Heart right ventricle (tissue), 16 donors: ENCODE data around the gene SYCE3. TPM values are rescaled to one million over a fixed set of nuclear protein-coding genes. Genes with fewer than 3 reads are reported as not detected.
"Not testable (repeated sequence)": the region's sequence is repeated elsewhere in the genome, so short reads cannot be mapped to it uniquely, and the experiment has no call there.

Experiments used
- ATAC-seq, 8 donors: fragments of 200-7000 bp; cut with Tn5 transposase; one replicate each; pipeline ENCODE4 v1.9.1; 2020; ENCODE audit warnings: mild to moderate bottlenecking in 8 of 8, moderate library complexity in 8 of 8, moderate number of reproducible peaks in 1 of 8
- DNase-seq, 2 donors: peaks; one replicate each; pipeline ENCODE4 v3.0.0-alpha.2; 2020
- H3K27ac ChIP-seq, 10 donors: fragments of 200-600 bp; sonication (generic) in 2 of 10; one replicate each; pipeline versions ENCODE4 v1.5.0 to v1.8.0; 2020 to 2022; ENCODE audit warnings: mild to moderate bottlenecking in 3 of 10
- H3K27me3 ChIP-seq, 7 donors: fragments of 200-600 bp; one replicate each; pipeline ENCODE4 v1.8.0; 2021 to 2022; ENCODE audit warnings: mild to moderate bottlenecking in 2 of 7
- H3K36me3 ChIP-seq, 9 donors: fragments of 200-600 bp; sonication (generic) in 1 of 9; one replicate each; pipeline versions ENCODE4 v1.5.0 to v1.8.0; 2020 to 2022; ENCODE audit warnings: mild to moderate bottlenecking in 2 of 9
- H3K4me1 ChIP-seq, 9 donors: fragments of 200-600 bp; sonication (generic) in 1 of 9; one replicate each; pipeline versions ENCODE4 v1.5.0 to v1.8.0; 2020 to 2022; ENCODE audit warnings: mild to moderate bottlenecking in 4 of 9
- H3K4me3 ChIP-seq, 10 donors: fragments of 200-600 bp; sonication (generic) in 2 of 10; one replicate each; pipeline versions ENCODE4 v1.5.0 to v1.8.0; 2020 to 2022; ENCODE audit warnings: mild to moderate bottlenecking in 7 of 10, moderate library complexity in 2 of 10
- H3K9me3 ChIP-seq, 11 donors: fragments of 200-600 bp in 10 of 11; sonication (generic) in 2 of 11; one replicate each; pipeline versions ENCODE4 v1.5.0 to v1.8.0; 2013 to 2022; ENCODE audit warnings: mild to moderate bottlenecking in 2 of 11, control low read depth in 1 of 11, moderate library complexity in 1 of 11
- CTCF ChIP-seq, 9 donors: fragments of 200-600 bp; sonication (generic) in 2 of 9; IDR thresholded peaks; one replicate each; pipeline versions ENCODE4 v1.5.0 to v1.8.0; 2021 to 2022; ENCODE audit warnings: antibody characterized with exemption in 9 of 9, mild to moderate bottlenecking in 5 of 9, moderate library complexity in 1 of 9
- WGBS, 2 donors: extraction: QIAGEN DNeasy Blood & Tissue Kit; methylation state at CpG; one replicate each; pipeline ENCODE4 v1.1.7; 2013; ENCODE audit warnings: inconsistent platforms in 1 of 2; 5-methylcytosine and 5-hydroxymethylcytosine counted together
- intact Hi-C, 10 donors: fragments of 100-400 bp; cut with DNase I; formaldehyde crosslinking; loops; one replicate each; pipeline versions ENCODE4 v1.11.1 to v1.14.2; 2022
- polyA plus RNA-seq, 2 donors: library from polyadenylated mRNA; stranded (reverse); fragments of 200-250 nt; gene quantifications; one replicate each; pipeline ENCODE4 v1.2.3, GENCODE V29; 2013
- total RNA-seq, 10 donors: library from RNA; stranded (reverse); fragmentation: NEBNext Ultra II Directional in 3 of 10; extraction: Animal tissue kit (Norgen Biotek cat#: 25700) in 3 of 10; gene quantifications; one replicate each; pipeline versions ENCODE4 v1.2.1 to v1.2.4, GENCODE V29; 2021 to 2023
- donor health status: Arrhythmogenic right ventricular cardiomyopathy.
- donor health status: ischemic (EF 13 %, LVEDD 7.1; RV severe dilation, severe dysfunction).
- donor health status: healthy with polysubstance abuse.
- donor health status: DM: no; HTN: yes; CAD: no.
- donor health status: DM: no; HTN: no; CAD: no.
- donor health status: ischemic (EF 25% LVEDD 6.9; RV normal size, moderate dysfunction).
- donor health status: ischemic (EF 25% LVEDD 5.7; RV mildly dilated, moderate dysfunction).
- donor health status: healthy.
- donor health status: DM: yes; HTN: yes; CAD: no.
- donor health status: Ischemic cardiomyopathy.
- donor health status: ischemic (EF 35%, LVEDD 5.7; RV mildly dilated, moderate dysfunction).
- donor health status: nonischemic (EF 11% LVEDD 7.7; RV severe dilation, severe dysfunction).
- donor health status: DM: yes; HTN: yes; CAD: no.
- donor health status: PGD.
- donor health status: ischemic (EF 29% LVEDD 5.4; RV normal size, mild dysfunction).
- donor health status: nonischemic (EF 23%, LVEDD 6.1; RV moderate dilation, normal function).

SYCE3 gene
- total and polyA plus RNA-seq, 12 donors: 0.74 to 0.90 TPM; not detected in 10

GRCh38 chr22:50610041-50610451, 47.3 kb upstream of the SYCE3 start:
- WGBS, 2 donors: 87 to 88% methylated on average over 11 of the region's 11 CpGs
- no peak for TF ChIP-seq CTCF (IDR thresholded peaks at IDR 0.05)
- no peak for DNase-seq
- H3K27ac ChIP-seq: no peak overlapping the region
- H3K36me3 ChIP-seq: no peaks in the 10 kb centered on the region
- ATAC-seq: no peak
- intact Hi-C loops: no loop called here
- no peak overlapping the region for H3K4me3 ChIP-seq
- H3K4me1 ChIP-seq: peaks cover 0 to 11% (median 0%) of the 10 kb centered on the region in 9 donors
- peaks cover 0 to 42% (median 26%) of the 10 kb centered on the region in 7 donors for H3K27me3 ChIP-seq
- H3K9me3 ChIP-seq: no peaks in the 10 kb centered on the region

- intact Hi-C loops: no loop called here
- no peak for TF ChIP-seq CTCF (IDR thresholded peaks at IDR 0.05)
Observed at GRCh38 chr22:50609599-50609998, 46.9 kb upstream of the SYCE3 start.

GRCh38 chr22:50608996-50609395, 46.3 kb upstream of the SYCE3 start:
- no peak for ATAC-seq
- TF ChIP-seq CTCF (IDR thresholded peaks at IDR 0.05): no peak
- intact Hi-C loops: no loop called here
- WGBS, 2 donors: 90 to 92% methylated on average over 10 of the region's 10 CpGs
- Histone ChIP-seq H3K9me3 (no peaks in the 10 kb centered on the region), H3K4me1 (peaks cover 0 to 10% (median 0%) of the 10 kb centered on the region in 9 donors), H3K36me3 (no peaks in the 10 kb centered on the region), H3K27me3 (peaks cover 0 to 51% (median 33%) of the 10 kb centered on the region in 7 donors), H3K4me3 (no peak overlapping the region), H3K27ac (no peak overlapping the region)
- DNase-seq: no peak

More at GRCh38 chr22:50609599-50609998, 46.9 kb upstream of the SYCE3 start:
- Histone ChIP-seq H3K36me3 (no peaks in the 10 kb centered on the region), H3K4me3 (no peak overlapping the region), H3K27ac (no peak overlapping the region), H3K4me1 (peaks cover 0 to 11% (median 0%) of the 10 kb centered on the region in 9 donors), H3K9me3 (no peaks in the 10 kb centered on the region), H3K27me3 (peaks cover 0 to 47% (median 31%) of the 10 kb centered on the region in 7 donors)
- no peak for DNase-seq
- ATAC-seq: no peak
- 83 to 87% methylated on average over 12 of the region's 12 CpGs for WGBS, 2 donors

- DNase-seq, H3K4me1 ChIP-seq, ATAC-seq, H3K36me3 ChIP-seq, H3K9me3 ChIP-seq, H3K4me3 ChIP-seq, H3K27ac ChIP-seq, intact Hi-C loops: not testable (repeated sequence)
- WGBS, 2 donors: 84 to 88% methylated on average over 39 of the region's 39 CpGs
- peaks cover 0 to 56% (median 39%) of the 10 kb centered on the region in 7 donors for H3K27me3 ChIP-seq
Observed at GRCh38 chr22:50608058-50608840, 45.5 kb upstream of the SYCE3 start.

- Histone ChIP-seq H3K4me1 (peaks cover 0 to 6% (median 0%) of the 10 kb centered on the region in 9 donors), H3K36me3 (no peaks in the 10 kb centered on the region), H3K27ac (no peak overlapping the region), H3K9me3 (no peaks in the 10 kb centered on the region), H3K27me3 (peaks cover 0 to 62% (median 45%) of the 10 kb centered on the region in 7 donors), H3K4me3 (no peak overlapping the region)
- intact Hi-C loops: no loop called here
- ATAC-seq (no peak), DNase-seq (no peak)
- no peak for TF ChIP-seq CTCF (IDR thresholded peaks at IDR 0.05)
- 69 to 75% methylated on average over 6 of the region's 6 CpGs for WGBS, 2 donors
Observed at GRCh38 chr22:50607659-50608020, 44.9 kb upstream of the SYCE3 start.
